K562 (cell line): ENCODE results near the gene CAPN7. TPM values are rescaled to one million over a fixed set of nuclear protein-coding genes. Genes with fewer than 3 reads are reported as not detected.
A peak's percentile ranks its signal among the peaks of the same experiment; 100 is the strongest.

Source experiments
- CCAR2 ChIP-seq: fragments of 200-400 bp; formaldehyde crosslinking; IDR thresholded peaks from 2 replicates; pipeline ENCODE4 v1.6.1; 2017; ENCODE audit warnings: mild to moderate bottlenecking, low read depth, low read length
- CTBP1 ChIP-seq: fragments of 450-650 bp; IDR thresholded peaks from 2 replicates; pipeline ENCODE4 v1.6.1; 2016; ENCODE audit warnings: borderline replicate concordance
- DPF2 ChIP-seq: fragments of 450-650 bp; IDR thresholded peaks from 2 replicates; pipeline ENCODE4 v1.6.1; 2016
- EZH2 ChIP-seq: IDR thresholded peaks from 2 replicates; pipeline ENCODE4 v1.6.1; 2012; ENCODE audit warnings: low read depth, mild to moderate bottlenecking, inconsistent platforms, low read length, borderline replicate concordance
- KDM1A ChIP-seq, 2 experiments: fragments of 450-650 bp; IDR thresholded peaks; 2 replicates each; pipeline ENCODE4 v1.6.1; 2016; ENCODE audit warnings: mild to moderate bottlenecking in 2 of 2
- MTA1 ChIP-seq: fragments of 450-650 bp; IDR thresholded peaks from 2 replicates; pipeline ENCODE4 v1.6.1; 2017; ENCODE audit warnings: borderline replicate concordance
- MYC ChIP-seq, 2 experiments: fragments of 250-450 bp in 1 of 2; sonication (Bioruptor Pico) in 1 of 2; IDR thresholded peaks; 2 replicates each; pipeline versions ENCODE4 v1.5.1 to v1.6.1; 2012 to 2021; ENCODE audit warnings: low read depth in 2 of 2, borderline replicate concordance in 1 of 2, improper control_type of control experiment in 1 of 2, low read length in 1 of 2, mild to moderate bottlenecking in 1 of 2, moderate library complexity in 1 of 2
- NCOR1 ChIP-seq: fragments of 450-650 bp; IDR thresholded peaks from 2 replicates; pipeline ENCODE4 v1.6.1; 2016; ENCODE audit warnings: mild to moderate bottlenecking, moderate library complexity
- NEUROD1 ChIP-seq: fragments of 150-350 bp; IDR thresholded peaks from 2 replicates; pipeline ENCODE4 v1.6.1; 2014; ENCODE audit warnings: borderline replicate concordance, low read length, low read depth; ENCODE audit not compliant: partially characterized antibody
- NFIC ChIP-seq: fragments of 450-650 bp; IDR thresholded peaks from 2 replicates; pipeline ENCODE4 v1.6.1; 2017; ENCODE audit warnings: mild to moderate bottlenecking, inconsistent platforms
- PML ChIP-seq: IDR thresholded peaks from 2 replicates; pipeline ENCODE4 v1.6.1; 2012; ENCODE audit warnings: low read length, inconsistent platforms
- SP2 ChIP-seq: IDR thresholded peaks from 2 replicates; pipeline ENCODE4 v1.6.1; 2011; ENCODE audit warnings: mild to moderate bottlenecking, low read depth, low read length, moderate library complexity; ENCODE audit not compliant: poor library complexity, severe bottlenecking; ENCODE audit errors: extremely low read depth
- TBL1XR1 ChIP-seq, 2 experiments: IDR thresholded peaks; 2 replicates each; pipeline ENCODE4 v1.6.1; 2012; ENCODE audit warnings: improper control_type of control experiment in 2 of 2, low read length in 2 of 2, mild to moderate bottlenecking in 1 of 2
- ZFP36 ChIP-seq: fragments of 150-350 bp; IDR thresholded peaks from 2 replicates; pipeline ENCODE4 v1.6.1; 2018; ENCODE audit warnings: low read length, low read depth; ENCODE audit not compliant: partially characterized antibody
- ZNF217 ChIP-seq: sonication (generic); formaldehyde crosslinking; IDR thresholded peaks from 2 replicates; pipeline ENCODE4 v1.8.0; 2022; ENCODE audit warnings: mild to moderate bottlenecking, missing genetic modification reagents
- polyA plus RNA-seq, 8 experiments: library from polyadenylated mRNA; depleted of rRNA in 4 of 8; stranded (reverse) in 5 of 8; unstranded in 3 of 8; fragments of >200 nt; fragmentation: Nextera tagmentation in 2 of 8; fragmentation: Illumina TruSeq in 1 of 8; extraction: Ambion mirVana in 2 of 8; extraction: Trizol in 1 of 8; gene quantifications; 2 replicates each; pipeline versions ENCODE4 v1.2.1 to v1.2.3, GENCODE V29; 2011 to 2014; ENCODE audit warnings: inconsistent platforms in 1 of 8, missing spikeins in 1 of 8
- total RNA-seq, 7 experiments: library from RNA; depleted of rRNA in 6 of 7; stranded (reverse); fragments of >200 nt in 6 of 7; fragmentation: Illumina TruSeq in 2 of 7; extraction: Trizol in 2 of 7; gene quantifications; 2 replicates each; pipeline versions ENCODE4 v1.2.1 to v1.2.3, GENCODE V29; 2011 to 2021; ENCODE audit warnings: low replicate concordance in 1 of 7
- TF ChIP-seq, protein P1 (sequence below): fragments of 200-800 bp; sonication (Bioruptor generic); IDR thresholded peaks from 2 replicates; pipeline ENCODE4 v1.6.1; 2016; ENCODE audit warnings: missing genetic modification characterization, missing compliant biosample characterization
- TF ChIP-seq, protein P2 (sequence below): fragments of 450-650 bp; formaldehyde crosslinking; IDR thresholded peaks from 2 replicates; pipeline ENCODE4 v1.4.0; 2020; ENCODE audit warnings: mild to moderate bottlenecking, moderate library complexity
- TF ChIP-seq, protein P3 (sequence below): fragments of 200-800 bp; sonication (Bioruptor generic); IDR thresholded peaks from 2 replicates; pipeline ENCODE4 v1.6.1; 2017; ENCODE audit warnings: missing genetic modification characterization, missing compliant biosample characterization
- TF ChIP-seq, protein P4 (sequence below): sonication (generic); formaldehyde crosslinking; IDR thresholded peaks from 2 replicates; pipeline ENCODE4 v1.9.0; 2022; ENCODE audit warnings: mild to moderate bottlenecking, missing genetic modification reagents

Gene CAPN7
- total and polyA plus RNA-seq, 9 of the 15 experiments (the other 6 are each of a cell fraction or from before 2014, with no cell fraction given) = 6.5 to 42.7 (median 32.7) TPM

DNA sequence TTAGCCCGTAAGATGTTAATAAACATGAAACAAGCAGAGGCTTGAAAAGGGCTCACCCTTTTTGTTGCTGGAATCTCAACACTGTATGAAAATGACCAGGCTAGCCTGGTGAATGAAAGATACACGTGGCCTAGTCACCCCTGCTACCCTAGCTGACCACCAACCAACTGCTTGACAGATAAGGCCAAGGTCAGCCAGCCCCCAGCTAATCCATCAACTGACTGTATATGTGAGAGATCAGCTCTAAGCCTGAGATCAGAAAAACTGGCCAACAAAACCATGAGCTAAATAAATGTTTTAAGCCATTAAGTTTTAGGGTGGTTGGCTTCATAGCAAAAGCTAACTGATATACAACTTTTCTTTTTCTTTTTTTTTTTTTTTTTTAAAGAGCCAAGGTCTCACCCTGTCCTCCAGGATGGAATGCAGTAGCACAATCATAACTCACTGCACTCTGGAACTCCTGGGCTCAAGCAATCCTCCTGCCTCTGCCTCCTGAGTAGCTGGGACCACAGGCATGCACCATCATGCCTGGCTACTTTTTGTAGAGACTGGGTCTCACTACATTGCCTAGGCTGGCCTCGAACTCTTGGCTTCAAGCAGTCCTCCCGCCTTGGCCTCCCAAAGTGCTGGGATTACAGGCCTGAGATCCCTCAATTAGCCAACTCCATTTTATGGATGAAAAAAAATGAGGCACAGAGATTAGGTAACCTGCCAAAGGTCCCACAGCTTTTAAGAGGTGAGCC lies 91.7 kb downstream of the CAPN7 start (continued):
- TF ChIP-seq, protein P1, sequence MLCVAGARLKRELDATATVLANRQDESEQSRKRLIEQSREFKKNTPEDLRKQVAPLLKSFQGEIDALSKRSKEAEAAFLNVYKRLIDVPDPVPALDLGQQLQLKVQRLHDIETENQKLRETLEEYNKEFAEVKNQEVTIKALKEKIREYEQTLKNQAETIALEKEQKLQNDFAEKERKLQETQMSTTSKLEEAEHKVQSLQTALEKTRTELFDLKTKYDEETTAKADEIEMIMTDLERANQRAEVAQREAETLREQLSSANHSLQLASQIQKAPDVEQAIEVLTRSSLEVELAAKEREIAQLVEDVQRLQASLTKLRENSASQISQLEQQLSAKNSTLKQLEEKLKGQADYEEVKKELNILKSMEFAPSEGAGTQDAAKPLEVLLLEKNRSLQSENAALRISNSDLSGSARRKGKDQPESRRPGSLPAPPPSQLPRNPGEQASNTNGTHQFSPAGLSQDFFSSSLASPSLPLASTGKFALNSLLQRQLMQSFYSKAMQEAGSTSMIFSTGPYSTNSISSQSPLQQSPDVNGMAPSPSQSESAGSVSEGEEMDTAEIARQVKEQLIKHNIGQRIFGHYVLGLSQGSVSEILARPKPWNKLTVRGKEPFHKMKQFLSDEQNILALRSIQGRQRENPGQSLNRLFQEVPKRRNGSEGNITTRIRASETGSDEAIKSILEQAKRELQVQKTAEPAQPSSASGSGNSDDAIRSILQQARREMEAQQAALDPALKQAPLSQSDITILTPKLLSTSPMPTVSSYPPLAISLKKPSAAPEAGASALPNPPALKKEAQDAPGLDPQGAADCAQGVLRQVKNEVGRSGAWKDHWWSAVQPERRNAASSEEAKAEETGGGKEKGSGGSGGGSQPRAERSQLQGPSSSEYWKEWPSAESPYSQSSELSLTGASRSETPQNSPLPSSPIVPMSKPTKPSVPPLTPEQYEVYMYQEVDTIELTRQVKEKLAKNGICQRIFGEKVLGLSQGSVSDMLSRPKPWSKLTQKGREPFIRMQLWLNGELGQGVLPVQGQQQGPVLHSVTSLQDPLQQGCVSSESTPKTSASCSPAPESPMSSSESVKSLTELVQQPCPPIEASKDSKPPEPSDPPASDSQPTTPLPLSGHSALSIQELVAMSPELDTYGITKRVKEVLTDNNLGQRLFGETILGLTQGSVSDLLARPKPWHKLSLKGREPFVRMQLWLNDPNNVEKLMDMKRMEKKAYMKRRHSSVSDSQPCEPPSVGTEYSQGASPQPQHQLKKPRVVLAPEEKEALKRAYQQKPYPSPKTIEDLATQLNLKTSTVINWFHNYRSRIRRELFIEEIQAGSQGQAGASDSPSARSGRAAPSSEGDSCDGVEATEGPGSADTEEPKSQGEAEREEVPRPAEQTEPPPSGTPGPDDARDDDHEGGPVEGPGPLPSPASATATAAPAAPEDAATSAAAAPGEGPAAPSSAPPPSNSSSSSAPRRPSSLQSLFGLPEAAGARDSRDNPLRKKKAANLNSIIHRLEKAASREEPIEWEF (CRISPR knock-in tag) = no peak
- TF ChIP-seq DPF2 (peak; percentile 79), ZFP36 (no peak), PML (peak; percentile 47; the same call in 1 of the 2 replicates), CTBP1 (no peak), ZNF217 (no peak), MYC (IDR thresholded peaks at IDR 0.05; ENCODE audit: low read depth, low read length) (peak; percentile 81), MYC (CRISPR knock-in tag; IDR thresholded peaks at IDR 0.05; ENCODE audit: borderline replicate concordance, low read depth) (no peak), MTA1 (no peak), EZH2 (no peak), NFIC (peak; percentile 43; the same call in 1 of the 2 replicates), KDM1A (IDR thresholded peaks at IDR 0.05) (peak; percentile 83 to 86), NCOR1 (peak; percentile 75), NEUROD1 (no peak), SP2 (no peak), CCAR2 (no peak), TBL1XR1 (IDR thresholded peaks at IDR 0.05; ENCODE audit: low read length in 2 of 2) (peak; percentile 43 to 50; a peak in 2 of 4 replicates)
- TF ChIP-seq, protein P2, sequence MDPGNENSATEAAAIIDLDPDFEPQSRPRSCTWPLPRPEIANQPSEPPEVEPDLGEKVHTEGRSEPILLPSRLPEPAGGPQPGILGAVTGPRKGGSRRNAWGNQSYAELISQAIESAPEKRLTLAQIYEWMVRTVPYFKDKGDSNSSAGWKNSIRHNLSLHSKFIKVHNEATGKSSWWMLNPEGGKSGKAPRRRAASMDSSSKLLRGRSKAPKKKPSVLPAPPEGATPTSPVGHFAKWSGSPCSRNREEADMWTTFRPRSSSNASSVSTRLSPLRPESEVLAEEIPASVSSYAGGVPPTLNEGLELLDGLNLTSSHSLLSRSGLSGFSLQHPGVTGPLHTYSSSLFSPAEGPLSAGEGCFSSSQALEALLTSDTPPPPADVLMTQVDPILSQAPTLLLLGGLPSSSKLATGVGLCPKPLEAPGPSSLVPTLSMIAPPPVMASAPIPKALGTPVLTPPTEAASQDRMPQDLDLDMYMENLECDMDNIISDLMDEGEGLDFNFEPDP (CRISPR knock-in tag) = no peak
- TF ChIP-seq, protein P3, sequence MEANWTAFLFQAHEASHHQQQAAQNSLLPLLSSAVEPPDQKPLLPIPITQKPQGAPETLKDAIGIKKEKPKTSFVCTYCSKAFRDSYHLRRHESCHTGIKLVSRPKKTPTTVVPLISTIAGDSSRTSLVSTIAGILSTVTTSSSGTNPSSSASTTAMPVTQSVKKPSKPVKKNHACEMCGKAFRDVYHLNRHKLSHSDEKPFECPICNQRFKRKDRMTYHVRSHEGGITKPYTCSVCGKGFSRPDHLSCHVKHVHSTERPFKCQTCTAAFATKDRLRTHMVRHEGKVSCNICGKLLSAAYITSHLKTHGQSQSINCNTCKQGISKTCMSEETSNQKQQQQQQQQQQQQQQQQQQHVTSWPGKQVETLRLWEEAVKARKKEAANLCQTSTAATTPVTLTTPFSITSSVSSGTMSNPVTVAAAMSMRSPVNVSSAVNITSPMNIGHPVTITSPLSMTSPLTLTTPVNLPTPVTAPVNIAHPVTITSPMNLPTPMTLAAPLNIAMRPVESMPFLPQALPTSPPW = peak; percentile 51
- TF ChIP-seq, protein P4, sequence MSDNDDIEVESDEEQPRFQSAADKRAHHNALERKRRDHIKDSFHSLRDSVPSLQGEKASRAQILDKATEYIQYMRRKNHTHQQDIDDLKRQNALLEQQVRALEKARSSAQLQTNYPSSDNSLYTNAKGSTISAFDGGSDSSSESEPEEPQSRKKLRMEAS (CRISPR knock-in tag) = peak; percentile 60; the same call in 1 of the 2 replicates
